ENCODE results near the gene SESTD1.

- no peak for TF ChIP-seq CTCF (IDR thresholded peaks at IDR 0.05)
- no peak for TF ChIP-seq POLR2A (IDR thresholded peaks at IDR 0.05)
- no peak for TF ChIP-seq POLR2AphosphoS5 (IDR thresholded peaks at IDR 0.05)
Measured at GRCh38 chr2:179082697-179083096, 181.9 kb downstream of the SESTD1 start.

Measured in prostate gland (tissue), 2 donors.